ENCODE measurements around the gene INTS2.

- TF ChIP-seq POLR2AphosphoS2 (conservative IDR thresholded peaks at IDR 0.05; ENCODE audit: low read length) (no peak), CHD2 (IDR thresholded peaks at IDR 0.05; ENCODE audit: low read length, partially characterized antibody) (no peak), CTCF (IDR thresholded peaks at IDR 0.05) (no peak), BHLHE40 (IDR thresholded peaks at IDR 0.05; ENCODE audit: low read depth, low read length) (no peak), EP300 (IDR thresholded peaks at IDR 0.05) (no peak)
Observed at GRCh38 chr17:61869138-61869537, 58.6 kb downstream of the INTS2 start.
